Measurements from ENCODE around the gene PLD6.

The PLD6 gene

GRCh38 chr17:17175340-17175739 lies 30.8 kb downstream of the PLD6 start:
- Histone ChIP-seq H3K36me3 (ENCODE audit: insufficient read depth) (no peaks in the 10 kb centered on the region), H2AFZ (ENCODE audit: low read depth) (no peak overlapping the region), H4K20me1 (ENCODE audit: insufficient read depth) (no peaks in the 10 kb centered on the region), H3K79me2 (ENCODE audit: insufficient read depth, low read depth) (no peaks in the 10 kb centered on the region), H3K27ac (no peak overlapping the region), H3K4me1 (ENCODE audit: low read depth, poor library complexity, severe bottlenecking) (no peaks in the 10 kb centered on the region), H3K4me3 (IDR thresholded peaks at IDR 0.05; ENCODE audit: insufficient read depth, low read depth, low read length) (no peak overlapping the region), H3K4me2 (no peak overlapping the region), H3K9ac (no peak overlapping the region), H3K27me3 (ENCODE audit: insufficient read depth, low read depth) (no peaks in the 10 kb centered on the region)
- TF ChIP-seq CTCF (conservative IDR thresholded peaks at IDR 0.05; ENCODE audit: low read depth, low read length): no peak

GRCh38 chr17:17173921-17174320 lies 32.2 kb downstream of the PLD6 start:
- Histone ChIP-seq H3K4me3 (IDR thresholded peaks at IDR 0.05; ENCODE audit: insufficient read depth, low read depth, low read length) (no peak overlapping the region), H4K20me1 (ENCODE audit: insufficient read depth) (no peaks in the 10 kb centered on the region), H3K79me2 (ENCODE audit: insufficient read depth, low read depth) (no peaks in the 10 kb centered on the region), H3K27me3 (ENCODE audit: insufficient read depth, low read depth) (no peaks in the 10 kb centered on the region), H3K27ac (no peak overlapping the region), H3K36me3 (ENCODE audit: insufficient read depth) (no peaks in the 10 kb centered on the region), H3K9ac (no peak overlapping the region), H3K4me1 (ENCODE audit: low read depth, poor library complexity, severe bottlenecking) (no peaks in the 10 kb centered on the region), H3K4me2 (no peak overlapping the region), H2AFZ (ENCODE audit: low read depth) (no peak overlapping the region)
- TF ChIP-seq CTCF (conservative IDR thresholded peaks at IDR 0.05; ENCODE audit: low read depth, low read length): no peak

- Histone ChIP-seq H3K4me2 (no peak overlapping the region), H3K36me3 (ENCODE audit: insufficient read depth) (no peaks in the 10 kb centered on the region), H3K79me2 (ENCODE audit: insufficient read depth, low read depth) (no peaks in the 10 kb centered on the region), H3K9ac (no peak overlapping the region), H4K20me1 (ENCODE audit: insufficient read depth) (no peaks in the 10 kb centered on the region), H3K4me3 (IDR thresholded peaks at IDR 0.05; ENCODE audit: insufficient read depth, low read depth, low read length) (no peak overlapping the region), H3K27me3 (ENCODE audit: insufficient read depth, low read depth) (no peaks in the 10 kb centered on the region), H3K4me1 (ENCODE audit: low read depth, poor library complexity, severe bottlenecking) (no peaks in the 10 kb centered on the region), H2AFZ (ENCODE audit: low read depth) (no peak overlapping the region), H3K27ac (no peak overlapping the region)
- TF ChIP-seq CTCF (conservative IDR thresholded peaks at IDR 0.05; ENCODE audit: low read depth, low read length): no peak
Observed at GRCh38 chr17:17172990-17173389, 33.1 kb downstream of the PLD6 start.

GRCh38 chr17:17172001-17172939 lies 33.9 kb downstream of the PLD6 start:
- Histone ChIP-seq H3K4me1 (ENCODE audit: low read depth, poor library complexity, severe bottlenecking) (no peaks in the 10 kb centered on the region), H4K20me1 (ENCODE audit: insufficient read depth) (no peaks in the 10 kb centered on the region), H2AFZ (ENCODE audit: low read depth) (no peak overlapping the region)

More at GRCh38 chr17:17172001-17172939, 33.9 kb downstream of the PLD6 start:
- no peaks in the 10 kb centered on the region for H3K36me3 ChIP-seq (ENCODE audit: insufficient read depth)
- no peaks in the 10 kb centered on the region for H3K27me3 ChIP-seq (ENCODE audit: insufficient read depth, low read depth)
- no peak overlapping the region for H3K4me3 ChIP-seq (IDR thresholded peaks at IDR 0.05; ENCODE audit: insufficient read depth, low read depth, low read length)
- no peak overlapping the region for H3K4me2 ChIP-seq
- no peak overlapping the region for H3K27ac ChIP-seq
- TF ChIP-seq CTCF (conservative IDR thresholded peaks at IDR 0.05; ENCODE audit: low read depth, low read length): no peak
- H3K79me2 ChIP-seq (ENCODE audit: insufficient read depth, low read depth): no peaks in the 10 kb centered on the region
- no peak overlapping the region for H3K9ac ChIP-seq
